Stomach (tissue), 9 donors: ENCODE data around the gene ANGEL2. TPM values are rescaled to one million over a fixed set of nuclear protein-coding genes. Genes with fewer than 3 reads are reported as not detected.

Experiments used
- DNase-seq, 2 donors: peaks; one replicate each; pipeline versions ENCODE4 v3.0.0 to v3.0.0-alpha.2; 2013 to 2019
- H3K27ac ChIP-seq, 5 donors: fragments of 200-600 bp in 4 of 5; sonication (generic) in 4 of 5; one replicate each; pipeline ENCODE4 v1.5.1; 2013 to 2019; ENCODE audit warnings: mild to moderate bottlenecking in 1 of 5, moderate library complexity in 1 of 5
- H3K27me3 ChIP-seq, 3 donors: fragments of 200-600 bp; sonication (generic); one replicate each; pipeline ENCODE4 v1.5.1; 2017 to 2019; ENCODE audit warnings: mixed run types in 1 of 3
- H3K36me3 ChIP-seq, 4 donors: fragments of 200-600 bp; sonication (generic); 1 replicate in 3 of 4; 2 replicates in 1 of 4; pipeline ENCODE4 v1.5.1; 2016 to 2019
- H3K4me1 ChIP-seq, 4 donors: fragments of 200-600 bp; sonication (generic); one replicate each; pipeline ENCODE4 v1.5.1; 2016 to 2019
- H3K4me3 ChIP-seq, 4 donors: fragments of 200-600 bp; sonication (generic) in 3 of 4; one replicate each; pipeline ENCODE4 v1.5.1; 2016 to 2019; ENCODE audit warnings: mild to moderate bottlenecking in 1 of 4
- H3K9me3 ChIP-seq, 4 donors: fragments of 200-600 bp; sonication (generic); one replicate each; pipeline ENCODE4 v1.5.1; 2016 to 2019
- EP300 ChIP-seq: sonication (generic); formaldehyde crosslinking; IDR thresholded peaks from one replicate; pipeline ENCODE4 v1.6.1; 2017; ENCODE audit warnings: antibody characterized with exemption
- POLR2A ChIP-seq, 4 donors: fragments of 450-650 bp; IDR thresholded peaks; one replicate each; pipeline ENCODE4 v1.6.1; 2016; ENCODE audit warnings: antibody characterized with exemption in 4 of 4, control low read depth in 2 of 4, mild to moderate bottlenecking in 1 of 4, moderate library complexity in 1 of 4
- POLR2AphosphoS5 ChIP-seq, 3 donors: sonication (generic); formaldehyde crosslinking; IDR thresholded peaks; one replicate each; pipeline ENCODE4 v1.6.1; 2016; ENCODE audit warnings: antibody characterized with exemption in 3 of 3
- WGBS, 5 donors: extraction: QIAGEN DNeasy Blood & Tissue Kit in 3 of 5; methylation state at CpG; one replicate each; pipeline versions ENCODE4 v1.1.5 to v1.1.7; 2013 to 2018; 5-methylcytosine and 5-hydroxymethylcytosine counted together
- intact Hi-C: fragments of 100-400 bp; cut with DNase I; formaldehyde crosslinking; loops from one replicate; pipeline ENCODE4 v1.15.1; 2023; ENCODE audit warnings: low total_unique reads
- polyA plus RNA-seq, 3 donors: library from polyadenylated mRNA; stranded (reverse); fragments of 200-250 nt; gene quantifications; one replicate each; pipeline ENCODE4 v1.2.3, GENCODE V29; 2013
- total RNA-seq, 5 donors: library from RNA; depleted of rRNA; stranded (reverse); fragments of >200 nt; gene quantifications; one replicate each; pipeline versions ENCODE4 v1.1.0 to v1.2.3, GENCODE V29; 2014 to 2016
- TF ChIP-seq, protein P1 (sequence below), 7 experiments: fragments of 450-650 bp in 4 of 7; fragments of 200-600 bp in 3 of 7; sonication (generic) in 3 of 7; IDR thresholded peaks; one replicate each; pipeline ENCODE4 v1.5.1; 2016 to 2019; ENCODE audit warnings: antibody characterized with exemption in 7 of 7, control low read depth in 2 of 7, mild to moderate bottlenecking in 1 of 7
- donor health status: healthy with polysubstance abuse.
- donor health status: Bipolar disorder and iron deficiency.
- donor health status: healthy.

The ANGEL2 gene
- total and polyA plus RNA-seq, 8 donors, result 3.2 to 107 (median 20.1) TPM

GRCh38 chr1:212962509-212962908 lies 53.2 kb downstream of the ANGEL2 start:
- DNase-seq, result no peak
- no peak for TF ChIP-seq POLR2AphosphoS5 (IDR thresholded peaks at IDR 0.05)
- TF ChIP-seq, protein P1, sequence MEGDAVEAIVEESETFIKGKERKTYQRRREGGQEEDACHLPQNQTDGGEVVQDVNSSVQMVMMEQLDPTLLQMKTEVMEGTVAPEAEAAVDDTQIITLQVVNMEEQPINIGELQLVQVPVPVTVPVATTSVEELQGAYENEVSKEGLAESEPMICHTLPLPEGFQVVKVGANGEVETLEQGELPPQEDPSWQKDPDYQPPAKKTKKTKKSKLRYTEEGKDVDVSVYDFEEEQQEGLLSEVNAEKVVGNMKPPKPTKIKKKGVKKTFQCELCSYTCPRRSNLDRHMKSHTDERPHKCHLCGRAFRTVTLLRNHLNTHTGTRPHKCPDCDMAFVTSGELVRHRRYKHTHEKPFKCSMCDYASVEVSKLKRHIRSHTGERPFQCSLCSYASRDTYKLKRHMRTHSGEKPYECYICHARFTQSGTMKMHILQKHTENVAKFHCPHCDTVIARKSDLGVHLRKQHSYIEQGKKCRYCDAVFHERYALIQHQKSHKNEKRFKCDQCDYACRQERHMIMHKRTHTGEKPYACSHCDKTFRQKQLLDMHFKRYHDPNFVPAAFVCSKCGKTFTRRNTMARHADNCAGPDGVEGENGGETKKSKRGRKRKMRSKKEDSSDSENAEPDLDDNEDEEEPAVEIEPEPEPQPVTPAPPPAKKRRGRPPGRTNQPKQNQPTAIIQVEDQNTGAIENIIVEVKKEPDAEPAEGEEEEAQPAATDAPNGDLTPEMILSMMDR (IDR thresholded peaks at IDR 0.05), result no peak
- no peak for TF ChIP-seq EP300
- TF ChIP-seq POLR2A (IDR thresholded peaks at IDR 0.05), result no peak
- no peak overlapping the region for H3K4me3 ChIP-seq
- 85 to 92% (median 90%) methylated on average over 5 of the region's 5 CpGs for WGBS, 5 donors
- H3K9me3 ChIP-seq, result no peaks in the 10 kb centered on the region
- no peak overlapping the region for H3K27ac ChIP-seq
- intact Hi-C loops, result no loop called here
- H3K27me3 ChIP-seq, result no peaks in the 10 kb centered on the region
- H3K4me1 ChIP-seq, result no peaks in the 10 kb centered on the region
- H3K36me3 ChIP-seq, result no peaks in the 10 kb centered on the region

GRCh38 chr1:212960932-212961331 lies 54.7 kb downstream of the ANGEL2 start:
- WGBS, 5 donors, result 93 to 98% (median 93%) methylated on average over 5 to 6 of the region's 6 CpGs
- TF ChIP-seq, protein P1 (IDR thresholded peaks at IDR 0.05), result no peak
- TF ChIP-seq POLR2A (IDR thresholded peaks at IDR 0.05) (no peak), POLR2AphosphoS5 (IDR thresholded peaks at IDR 0.05) (no peak), EP300 (no peak)
- Histone ChIP-seq H3K27me3 (no peaks in the 10 kb centered on the region), H3K27ac (no peak overlapping the region), H3K4me3 (no peak overlapping the region), H3K36me3 (no peaks in the 10 kb centered on the region), H3K9me3 (no peaks in the 10 kb centered on the region), H3K4me1 (no peaks in the 10 kb centered on the region)
- intact Hi-C loops, result no loop called here
- no peak for DNase-seq

GRCh38 chr1:212959266-212960220 lies 56.1 kb downstream of the ANGEL2 start:
- H3K4me1 ChIP-seq, result no peaks in the 10 kb centered on the region
- no peak for TF ChIP-seq POLR2AphosphoS5 (IDR thresholded peaks at IDR 0.05)
- 88 to 92% (median 90%) methylated on average over 15 to 18 of the region's 18 CpGs for WGBS, 5 donors
- intact Hi-C loops, result no loop called here
- no peaks in the 10 kb centered on the region for H3K36me3 ChIP-seq
- no peak overlapping the region for H3K27ac ChIP-seq
- DNase-seq, result no peak
- H3K27me3 ChIP-seq, result no peaks in the 10 kb centered on the region
- H3K9me3 ChIP-seq, result no peaks in the 10 kb centered on the region
- H3K4me3 ChIP-seq, result no peak overlapping the region

DNA sequence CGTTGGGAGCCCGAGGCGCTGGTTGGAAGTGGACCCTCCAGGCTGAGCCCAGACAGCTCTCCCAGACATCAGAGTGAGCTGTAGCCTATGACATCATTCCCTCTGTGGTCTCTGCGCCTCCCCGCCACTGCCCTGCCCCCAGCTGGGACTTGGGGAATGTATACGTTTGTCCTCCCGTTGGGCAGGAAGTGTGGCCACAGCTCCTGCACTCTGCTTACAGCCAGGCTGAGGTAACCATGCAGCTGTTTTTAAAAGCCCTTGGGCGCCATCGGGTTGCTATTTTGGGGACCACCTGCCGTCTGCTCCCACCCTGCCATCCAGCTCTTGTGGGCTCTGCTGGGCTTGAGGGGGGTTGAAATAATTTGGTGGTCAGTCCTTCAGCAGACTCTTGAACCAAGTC lies 57.5 kb downstream of the ANGEL2 start:
- Histone ChIP-seq H3K27ac (no peak overlapping the region), H3K4me1 (no peaks in the 10 kb centered on the region), H3K27me3 (no peaks in the 10 kb centered on the region), H3K9me3 (no peaks in the 10 kb centered on the region), H3K36me3 (no peaks in the 10 kb centered on the region), H3K4me3 (no peak overlapping the region)
- peak in 1 of 2 donors; percentile 46 for DNase-seq
- intact Hi-C loops, result no loop called here
- TF ChIP-seq POLR2A (IDR thresholded peaks at IDR 0.05), result no peak
- TF ChIP-seq POLR2AphosphoS5 (IDR thresholded peaks at IDR 0.05), result no peak
- no peak for TF ChIP-seq EP300
- TF ChIP-seq, protein P1 (IDR thresholded peaks at IDR 0.05), result no peak
- 61 to 78% (median 74%) methylated on average over 10 of the region's 10 CpGs for WGBS, 5 donors

GRCh38 chr1:212957546-212957945 lies 58.1 kb downstream of the ANGEL2 start:
- no peaks in the 10 kb centered on the region for H3K27me3 ChIP-seq
- H3K4me1 ChIP-seq, result no peaks in the 10 kb centered on the region
- WGBS, 5 donors, result 86 to 96% (median 94%) methylated on average over 6 of the region's 6 CpGs
- DNase-seq, result no peak
- no peak overlapping the region for H3K27ac ChIP-seq
- no peak overlapping the region for H3K4me3 ChIP-seq
- intact Hi-C loops, result no loop called here
- no peak for TF ChIP-seq POLR2AphosphoS5 (IDR thresholded peaks at IDR 0.05)
- H3K9me3 ChIP-seq, result no peaks in the 10 kb centered on the region
- no peaks in the 10 kb centered on the region for H3K36me3 ChIP-seq
